ENCODE data around the gene NIM1K.

Gene NIM1K
- long read RNA-seq, result 0 reads

DNA sequence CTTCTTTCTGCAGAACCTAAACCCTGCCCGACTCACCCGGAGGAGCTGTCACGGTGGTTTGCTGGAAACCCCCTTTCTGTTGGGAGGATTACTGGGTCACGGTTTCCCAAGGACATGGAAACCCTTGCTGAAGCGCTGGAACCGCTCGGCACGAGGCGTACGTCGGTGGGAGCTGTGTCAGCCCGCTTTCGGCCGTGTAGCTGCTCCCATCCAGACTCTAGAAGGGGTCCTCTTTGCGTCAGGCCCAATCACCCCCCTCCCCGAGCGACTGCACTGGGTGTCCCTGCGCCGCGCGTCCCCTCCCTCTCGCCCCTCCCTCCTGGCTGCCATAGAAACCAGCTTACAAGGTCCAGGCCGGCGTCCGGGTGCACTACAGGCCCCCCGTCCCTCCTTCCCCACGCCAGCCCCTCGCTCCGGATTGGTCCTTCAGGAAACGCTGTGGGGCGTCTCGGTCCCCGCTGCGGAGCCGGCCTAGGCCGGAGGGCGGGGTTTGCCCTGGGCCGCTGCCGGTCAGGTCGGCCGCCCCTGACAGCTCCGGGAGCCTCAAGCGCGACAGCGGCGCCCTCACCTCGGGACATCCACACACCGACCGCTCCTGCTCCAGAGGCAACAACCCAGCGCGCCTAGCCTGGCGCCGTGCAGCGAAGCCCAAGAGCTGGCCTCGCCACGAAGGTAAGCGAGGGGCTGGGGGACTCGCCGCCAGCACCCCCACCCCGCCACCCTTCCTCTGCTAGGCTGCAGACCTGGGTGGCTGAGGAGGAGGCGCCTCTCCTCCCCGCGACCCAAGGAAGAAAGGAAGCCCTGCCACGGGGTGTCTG is at the start of gene NIM1K:
Gene NIM1K, plus strand, starts transcription at position 486 of the 818 bp plus-strand sequence. CDS start 53,551 bp downstream, outside the sequence.
- peak within 1 kb of the TSS; percentile 22 for H3K4me3 ChIP-seq (replicated peaks; ENCODE audit: insufficient read depth, low read length)
- no peak for DNase-seq (ENCODE audit: low read depth in 1 of 2, low spot score in 1 of 2)
- H3K27ac ChIP-seq (replicated peaks), result no peak within 1 kb of the TSS
- TF ChIP-seq, protein P1, sequence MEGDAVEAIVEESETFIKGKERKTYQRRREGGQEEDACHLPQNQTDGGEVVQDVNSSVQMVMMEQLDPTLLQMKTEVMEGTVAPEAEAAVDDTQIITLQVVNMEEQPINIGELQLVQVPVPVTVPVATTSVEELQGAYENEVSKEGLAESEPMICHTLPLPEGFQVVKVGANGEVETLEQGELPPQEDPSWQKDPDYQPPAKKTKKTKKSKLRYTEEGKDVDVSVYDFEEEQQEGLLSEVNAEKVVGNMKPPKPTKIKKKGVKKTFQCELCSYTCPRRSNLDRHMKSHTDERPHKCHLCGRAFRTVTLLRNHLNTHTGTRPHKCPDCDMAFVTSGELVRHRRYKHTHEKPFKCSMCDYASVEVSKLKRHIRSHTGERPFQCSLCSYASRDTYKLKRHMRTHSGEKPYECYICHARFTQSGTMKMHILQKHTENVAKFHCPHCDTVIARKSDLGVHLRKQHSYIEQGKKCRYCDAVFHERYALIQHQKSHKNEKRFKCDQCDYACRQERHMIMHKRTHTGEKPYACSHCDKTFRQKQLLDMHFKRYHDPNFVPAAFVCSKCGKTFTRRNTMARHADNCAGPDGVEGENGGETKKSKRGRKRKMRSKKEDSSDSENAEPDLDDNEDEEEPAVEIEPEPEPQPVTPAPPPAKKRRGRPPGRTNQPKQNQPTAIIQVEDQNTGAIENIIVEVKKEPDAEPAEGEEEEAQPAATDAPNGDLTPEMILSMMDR (IDR thresholded peaks at IDR 0.05; ENCODE audit: insufficient read depth, low read length), result no peak
- no peak for TF ChIP-seq SPI1 (IDR thresholded peaks at IDR 0.05; ENCODE audit: borderline replicate concordance, low read depth)
- TF ChIP-seq, protein P2, sequence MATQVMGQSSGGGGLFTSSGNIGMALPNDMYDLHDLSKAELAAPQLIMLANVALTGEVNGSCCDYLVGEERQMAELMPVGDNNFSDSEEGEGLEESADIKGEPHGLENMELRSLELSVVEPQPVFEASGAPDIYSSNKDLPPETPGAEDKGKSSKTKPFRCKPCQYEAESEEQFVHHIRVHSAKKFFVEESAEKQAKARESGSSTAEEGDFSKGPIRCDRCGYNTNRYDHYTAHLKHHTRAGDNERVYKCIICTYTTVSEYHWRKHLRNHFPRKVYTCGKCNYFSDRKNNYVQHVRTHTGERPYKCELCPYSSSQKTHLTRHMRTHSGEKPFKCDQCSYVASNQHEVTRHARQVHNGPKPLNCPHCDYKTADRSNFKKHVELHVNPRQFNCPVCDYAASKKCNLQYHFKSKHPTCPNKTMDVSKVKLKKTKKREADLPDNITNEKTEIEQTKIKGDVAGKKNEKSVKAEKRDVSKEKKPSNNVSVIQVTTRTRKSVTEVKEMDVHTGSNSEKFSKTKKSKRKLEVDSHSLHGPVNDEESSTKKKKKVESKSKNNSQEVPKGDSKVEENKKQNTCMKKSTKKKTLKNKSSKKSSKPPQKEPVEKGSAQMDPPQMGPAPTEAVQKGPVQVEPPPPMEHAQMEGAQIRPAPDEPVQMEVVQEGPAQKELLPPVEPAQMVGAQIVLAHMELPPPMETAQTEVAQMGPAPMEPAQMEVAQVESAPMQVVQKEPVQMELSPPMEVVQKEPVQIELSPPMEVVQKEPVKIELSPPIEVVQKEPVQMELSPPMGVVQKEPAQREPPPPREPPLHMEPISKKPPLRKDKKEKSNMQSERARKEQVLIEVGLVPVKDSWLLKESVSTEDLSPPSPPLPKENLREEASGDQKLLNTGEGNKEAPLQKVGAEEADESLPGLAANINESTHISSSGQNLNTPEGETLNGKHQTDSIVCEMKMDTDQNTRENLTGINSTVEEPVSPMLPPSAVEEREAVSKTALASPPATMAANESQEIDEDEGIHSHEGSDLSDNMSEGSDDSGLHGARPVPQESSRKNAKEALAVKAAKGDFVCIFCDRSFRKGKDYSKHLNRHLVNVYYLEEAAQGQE (IDR thresholded peaks at IDR 0.05; ENCODE audit: insufficient replicate concordance, low read depth), result no peak
- TF ChIP-seq POLR2AphosphoS5 (IDR thresholded peaks at IDR 0.05; ENCODE audit: low read depth), result no peak
- TF ChIP-seq GABPA (IDR thresholded peaks at IDR 0.05; ENCODE audit: low read depth), result no peak
- H3K27me3 ChIP-seq (ENCODE audit: insufficient read depth, poor library complexity, severe bottlenecking), result peaks cover 26% of the 10 kb centered on the region

DNA sequence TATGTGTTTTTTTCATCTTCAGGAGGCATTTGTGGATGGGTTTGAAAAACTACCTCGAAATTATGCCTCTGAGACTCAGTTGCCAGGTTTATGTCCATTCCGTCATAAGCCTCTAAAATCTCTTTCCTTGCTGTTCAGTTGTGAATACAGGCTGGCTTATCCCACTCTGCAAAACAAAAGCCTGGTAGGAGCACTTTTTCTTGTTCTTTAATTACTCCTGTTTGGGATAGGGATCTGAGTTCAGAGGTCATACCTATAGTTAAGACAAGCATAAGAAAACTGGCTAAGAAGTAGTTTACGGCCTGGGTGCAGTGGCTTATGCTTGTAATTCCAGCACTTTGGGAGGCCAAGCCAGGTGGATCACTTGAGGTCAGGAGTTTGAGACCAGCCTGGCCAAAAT is 47.0 kb upstream of the NIM1K start:
- no peak for DNase-seq (ENCODE audit: low read depth in 1 of 2, low spot score in 1 of 2)
- Histone ChIP-seq H3K27me3 (ENCODE audit: insufficient read depth, poor library complexity, severe bottlenecking) (no peaks in the 10 kb centered on the region), H3K4me3 (replicated peaks; ENCODE audit: insufficient read depth, low read length) (no peak overlapping the region), H3K27ac (replicated peaks) (no peak overlapping the region)
- TF ChIP-seq GABPA (IDR thresholded peaks at IDR 0.05; ENCODE audit: low read depth) (no peak), SPI1 (IDR thresholded peaks at IDR 0.05; ENCODE audit: borderline replicate concordance, low read depth) (no peak), POLR2AphosphoS5 (IDR thresholded peaks at IDR 0.05; ENCODE audit: low read depth) (no peak)
- TF ChIP-seq, protein P2 (IDR thresholded peaks at IDR 0.05; ENCODE audit: insufficient replicate concordance, low read depth), result no peak
- TF ChIP-seq, protein P1 (IDR thresholded peaks at IDR 0.05; ENCODE audit: insufficient read depth, low read length), result no peak

DNA sequence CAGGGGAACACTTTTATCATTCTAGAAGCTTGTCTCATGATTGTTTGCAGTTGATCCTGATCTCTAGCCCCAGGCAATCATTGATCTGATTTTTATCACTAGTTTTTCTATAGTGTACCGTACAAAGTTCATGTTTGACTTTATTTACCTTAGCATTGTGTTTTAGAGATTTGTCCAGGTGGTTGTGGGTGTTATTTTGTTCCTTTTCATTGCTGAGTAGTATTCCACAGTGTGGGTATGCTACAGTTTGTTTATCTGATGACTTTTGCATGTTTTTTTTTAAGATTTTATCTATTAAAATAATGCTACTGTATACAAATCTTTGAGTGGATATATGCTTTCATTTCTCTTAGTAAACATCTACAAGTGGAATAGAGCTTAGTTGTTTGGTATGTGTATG is 45.1 kb upstream of the NIM1K start:
- Histone ChIP-seq H3K27me3 (ENCODE audit: insufficient read depth, poor library complexity, severe bottlenecking) (no peaks in the 10 kb centered on the region), H3K27ac (replicated peaks) (no peak overlapping the region), H3K4me3 (replicated peaks; ENCODE audit: insufficient read depth, low read length) (no peak overlapping the region)
- no peak for TF ChIP-seq SPI1 (IDR thresholded peaks at IDR 0.05; ENCODE audit: borderline replicate concordance, low read depth)
- TF ChIP-seq GABPA (IDR thresholded peaks at IDR 0.05; ENCODE audit: low read depth), result no peak
- TF ChIP-seq, protein P1 (IDR thresholded peaks at IDR 0.05; ENCODE audit: insufficient read depth, low read length), result no peak
- TF ChIP-seq POLR2AphosphoS5 (IDR thresholded peaks at IDR 0.05; ENCODE audit: low read depth), result no peak
- TF ChIP-seq, protein P2 (IDR thresholded peaks at IDR 0.05; ENCODE audit: insufficient replicate concordance, low read depth), result no peak
- DNase-seq (ENCODE audit: low read depth in 1 of 2, low spot score in 1 of 2), result no peak

All from HL-60 (cell line).